DMS53 (cell line): ENCODE data around the gene AIG1.

Experiments
- DNase-seq: peaks from one replicate; lab custom pipeline; 2025; lab: John Stamatoyannopoulos, UW

The AIG1 gene

DNA sequence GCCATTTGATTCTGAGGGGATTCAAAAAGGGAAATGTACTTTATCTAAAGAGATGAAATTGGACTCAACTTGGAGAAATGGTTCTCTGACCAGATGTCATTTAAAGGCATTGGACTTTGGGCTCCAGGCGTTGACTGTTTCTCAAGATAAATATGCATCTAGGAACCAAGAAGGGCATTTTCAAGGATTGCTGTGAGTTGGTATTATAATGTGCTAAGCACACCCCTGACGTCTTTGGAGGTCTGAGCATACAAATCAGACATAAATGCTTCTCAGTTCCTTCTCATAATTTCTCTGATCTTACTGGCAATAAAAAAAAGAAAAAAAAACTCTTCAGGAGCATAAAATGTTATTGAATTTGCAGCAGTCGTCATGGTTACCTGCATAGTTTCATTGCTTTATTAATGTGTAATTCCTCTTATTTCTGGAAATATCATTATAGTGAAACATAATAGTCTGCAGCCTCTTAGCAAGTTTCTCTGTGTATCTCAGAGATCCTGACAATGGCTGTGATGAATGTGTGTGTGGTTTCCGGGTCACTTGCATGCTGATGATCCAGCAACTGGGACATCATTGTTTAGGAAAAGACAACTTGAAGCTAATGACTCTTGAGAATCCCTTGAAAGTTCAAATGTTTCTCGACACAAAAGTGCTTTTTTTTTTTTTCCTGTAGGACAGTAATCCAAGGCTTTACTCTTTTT, 136.0 kb downstream of the AIG1 start:
- DNase-seq, result peak; percentile 62

DNA sequence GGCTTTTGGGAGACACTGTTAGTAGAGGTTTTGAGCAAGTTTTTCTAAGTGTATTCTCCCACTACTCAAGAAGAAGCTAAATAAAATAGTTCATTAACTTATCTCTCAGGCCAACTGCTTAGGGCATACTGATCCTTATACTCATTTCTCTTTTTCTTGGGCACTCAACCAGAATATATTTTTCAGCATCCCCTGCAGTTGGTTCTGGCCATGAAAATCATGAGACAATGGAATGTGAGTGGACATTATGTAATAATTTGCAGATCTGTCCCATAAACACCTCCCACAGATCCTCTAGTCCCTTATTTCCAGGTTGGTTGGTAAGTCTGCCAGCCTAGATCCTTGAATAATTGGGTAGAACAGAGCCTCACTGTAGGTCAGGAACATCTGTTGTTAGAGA, 136.7 kb downstream of the AIG1 start:
- DNase-seq, result no peak

DNA sequence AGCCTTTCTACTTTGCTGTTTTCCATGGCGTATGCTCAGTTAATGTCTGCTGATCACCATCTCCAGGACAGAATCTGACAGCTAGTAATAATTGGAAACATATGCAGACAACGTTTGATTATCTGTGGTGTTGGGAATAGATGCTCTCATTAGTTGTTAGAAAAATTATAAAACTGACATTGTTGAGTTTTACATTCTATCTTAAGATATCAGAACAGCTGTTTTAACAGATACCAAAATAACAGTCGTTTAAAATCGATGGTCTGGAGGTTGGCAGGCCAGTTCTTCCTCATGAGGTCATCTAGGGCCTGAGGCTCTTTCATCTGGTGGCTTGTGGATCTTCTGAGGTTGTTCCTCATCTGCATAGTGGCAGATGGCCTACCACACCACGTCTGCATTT, 137.6 kb downstream of the AIG1 start:
- no peak for DNase-seq

DNA sequence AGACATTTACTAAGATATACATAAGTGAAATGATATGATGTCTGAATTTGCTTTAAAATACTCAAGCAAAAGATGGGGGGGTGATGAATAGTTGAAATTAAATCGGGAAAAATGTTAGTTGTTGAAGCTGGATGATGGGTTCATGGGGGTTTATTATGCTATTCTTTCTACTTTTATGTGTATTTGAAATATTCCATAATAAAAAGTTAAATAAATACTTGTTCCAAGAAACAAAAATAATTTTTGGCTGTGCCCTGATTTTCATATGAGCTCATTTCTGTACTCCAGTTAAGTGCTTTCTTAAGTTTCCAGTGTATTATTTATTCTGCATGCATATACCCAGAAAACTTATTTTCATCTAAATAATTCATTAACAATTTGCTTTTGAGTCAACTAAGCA, 138.6 kb downstream of the AIG1 start:
- no peak for DNase-seq

DNA sequence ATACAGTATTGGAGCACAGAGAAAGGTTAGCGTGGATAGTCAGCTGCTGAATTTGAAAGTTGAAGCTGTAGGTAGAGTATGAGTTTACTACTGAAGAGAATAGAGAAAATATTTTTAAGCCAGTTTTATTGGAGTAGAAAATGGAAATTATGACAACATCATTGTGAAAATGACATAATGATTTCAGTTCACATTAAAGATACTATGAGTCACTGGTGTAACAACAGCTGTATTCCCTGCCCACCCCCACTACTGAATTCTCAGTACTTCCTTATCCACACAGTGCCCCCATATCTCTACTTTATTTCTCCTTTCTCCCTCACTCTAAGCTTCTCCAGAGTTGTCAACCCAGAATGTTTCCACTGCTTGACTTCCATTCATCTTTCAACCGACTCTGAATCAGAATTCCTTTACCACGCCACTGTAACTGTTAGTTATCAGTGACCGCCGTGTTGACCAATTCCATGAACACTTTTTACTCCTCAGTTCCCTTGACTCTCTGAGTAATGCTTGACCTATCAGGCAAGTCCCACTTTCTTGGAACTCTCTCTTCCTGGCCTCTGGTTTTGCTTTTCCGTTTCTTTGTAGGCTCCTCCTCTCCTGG, 139.6 kb downstream of the AIG1 start:
- DNase-seq, result no peak

DNA sequence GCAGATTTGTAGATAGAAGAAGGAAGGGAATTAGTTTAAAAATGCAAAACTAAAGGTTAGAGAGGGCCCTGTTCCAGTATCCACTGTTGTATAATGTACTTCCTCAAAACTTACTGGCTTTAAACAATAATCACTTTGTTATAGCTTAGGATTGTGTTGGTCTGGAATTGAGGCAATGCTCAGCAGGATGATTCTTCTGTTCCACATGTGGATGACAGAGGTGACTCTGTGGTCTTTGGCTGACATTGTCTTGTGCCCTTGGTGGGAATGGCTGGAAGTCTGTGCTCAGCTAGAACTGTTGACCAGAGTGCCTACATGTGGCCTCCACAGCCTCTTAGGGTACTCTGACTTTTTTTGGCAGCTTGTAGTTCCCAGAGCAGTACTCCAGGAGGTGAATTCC, 143.4 kb downstream of the AIG1 start:
- DNase-seq, result no peak

DNA sequence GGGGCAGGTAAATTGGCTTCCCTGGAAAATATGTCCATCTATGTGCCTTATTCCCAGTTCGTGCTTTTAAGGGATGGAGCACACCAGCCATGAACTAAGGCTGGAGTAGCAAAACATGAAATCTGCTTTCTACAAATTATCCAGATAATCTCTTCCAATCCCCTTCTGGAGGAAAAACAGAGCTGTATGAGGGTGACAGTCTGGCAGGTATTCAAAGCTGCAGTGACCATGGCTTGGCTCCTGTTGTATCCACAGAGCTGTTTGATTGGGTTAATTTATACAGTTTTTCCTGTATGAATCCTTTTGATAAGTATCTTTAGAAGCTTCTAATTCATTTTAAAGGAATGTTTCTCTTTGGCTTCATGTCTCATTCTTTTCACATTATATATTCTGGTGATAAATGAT, 144.4 kb downstream of the AIG1 start:
- DNase-seq, result no peak

DNA sequence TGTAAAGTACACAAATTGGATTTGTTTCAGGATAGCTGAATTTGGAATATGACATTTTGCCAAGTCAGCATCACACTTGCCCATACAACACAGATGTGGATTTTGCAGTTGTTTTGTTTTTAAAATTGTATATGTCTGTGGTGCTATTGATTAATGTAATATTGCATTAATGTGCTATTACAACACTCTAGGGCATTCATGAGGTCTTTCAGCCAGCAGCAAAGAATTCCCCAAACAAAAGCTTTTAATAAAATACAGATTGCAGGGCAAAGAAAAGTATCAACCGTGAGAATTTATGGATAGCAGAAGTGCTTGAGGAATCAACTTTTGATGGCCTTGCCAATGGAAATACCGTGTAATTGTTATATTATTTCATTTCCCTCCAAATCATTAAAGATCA, 144.9 kb downstream of the AIG1 start:
- no peak for DNase-seq

DNA sequence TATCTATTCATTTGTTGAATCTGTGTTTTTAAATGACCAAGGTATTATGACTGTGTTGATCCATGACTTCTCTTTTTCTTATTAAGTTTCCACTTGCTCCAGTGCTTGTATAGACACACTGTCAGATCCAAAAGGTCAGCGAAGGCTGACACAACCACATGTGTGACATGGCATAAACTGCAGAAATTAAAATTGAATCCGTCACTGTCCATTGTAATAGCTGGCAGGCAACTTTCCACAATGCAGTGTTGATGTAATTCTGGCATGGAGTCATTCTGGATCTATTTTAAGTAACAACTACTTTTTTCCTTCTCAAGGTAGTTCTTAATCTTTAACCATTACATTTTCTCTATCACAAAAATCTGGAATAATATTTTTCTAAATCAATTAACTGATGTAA, 145.3 kb downstream of the AIG1 start:
- DNase-seq, result no peak

DNA sequence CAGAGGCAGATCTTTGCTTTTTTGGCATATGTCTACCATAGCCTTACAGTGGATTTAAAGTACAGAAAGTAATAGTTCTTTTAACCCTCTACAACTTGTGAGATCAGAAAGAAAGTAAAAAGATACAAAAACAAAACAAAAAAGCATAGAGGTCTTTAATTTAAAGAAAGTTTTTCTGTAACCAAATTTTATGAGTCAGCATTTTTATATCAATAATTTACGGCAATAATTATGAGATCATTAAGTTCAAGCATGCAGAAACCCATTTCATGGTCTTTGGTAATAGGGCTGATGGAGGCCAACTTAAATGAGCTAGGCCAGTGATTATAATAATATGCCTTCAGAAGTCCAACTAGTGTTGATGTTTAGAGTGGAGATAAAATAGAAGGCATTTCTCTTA, 145.9 kb downstream of the AIG1 start:
- no peak for DNase-seq

DNA sequence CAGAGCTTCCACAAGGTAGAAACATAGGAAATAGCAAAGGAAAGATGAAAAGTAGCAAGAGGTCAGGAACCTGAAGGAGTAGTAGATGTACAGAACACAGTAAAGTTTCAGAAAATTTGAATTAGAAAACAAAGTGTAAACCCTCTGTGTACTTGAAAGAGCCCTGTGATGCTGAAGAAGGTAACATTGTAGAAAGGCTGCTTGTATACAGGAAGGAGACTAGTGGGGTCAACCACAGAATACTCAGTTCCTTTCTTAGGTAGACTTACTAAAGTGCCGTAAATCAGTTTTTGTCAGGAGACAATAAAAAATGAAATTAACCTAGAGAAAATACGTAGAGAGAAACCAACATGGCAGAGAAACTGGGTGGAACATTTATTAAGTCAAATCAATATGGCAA, 149.7 kb downstream of the AIG1 start:
- DNase-seq, result no peak

DNA sequence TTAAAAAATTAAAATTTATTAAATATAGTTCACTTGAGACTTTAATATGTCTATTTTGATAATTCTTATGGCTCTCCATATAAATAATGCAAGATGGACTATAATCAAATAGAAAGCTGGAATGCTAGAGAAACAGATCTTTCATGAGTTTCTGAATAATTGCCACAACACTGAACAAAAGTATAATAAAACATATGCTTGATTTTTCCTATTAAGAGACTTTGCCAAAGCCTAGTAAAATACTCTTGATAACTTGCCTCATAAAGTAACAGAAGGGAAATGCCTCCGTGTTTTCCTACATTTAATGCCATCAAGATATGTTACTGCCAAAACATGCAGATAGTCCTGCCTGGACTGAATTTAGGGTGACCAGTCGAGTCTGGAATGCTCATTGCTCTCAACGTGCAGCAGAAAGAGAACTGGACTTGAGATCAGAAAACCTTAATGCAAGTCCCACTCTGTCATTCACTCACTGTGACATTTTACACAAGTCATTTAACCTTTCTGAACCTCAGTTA, 153.2 kb downstream of the AIG1 start:
- no peak for DNase-seq

DNA sequence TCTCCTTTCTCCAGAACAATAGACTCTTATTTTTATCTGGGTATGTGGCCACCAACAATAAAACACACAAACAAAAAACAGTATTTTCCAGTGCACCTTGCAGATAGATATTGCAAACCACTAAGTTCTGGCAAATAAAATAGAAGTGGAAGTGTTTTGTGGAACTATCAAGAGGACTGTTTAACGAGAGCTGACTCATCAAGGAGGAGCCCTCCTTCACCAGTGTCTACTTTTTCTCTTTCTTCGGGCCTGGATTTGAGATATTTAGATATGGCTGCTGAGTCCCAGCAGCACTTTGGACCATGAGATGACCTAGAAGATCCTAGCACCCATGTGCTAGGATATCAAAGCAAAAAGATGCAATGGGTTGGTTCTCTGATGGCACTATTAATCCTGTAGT, 154.7 kb downstream of the AIG1 start:
- no peak for DNase-seq

DNA sequence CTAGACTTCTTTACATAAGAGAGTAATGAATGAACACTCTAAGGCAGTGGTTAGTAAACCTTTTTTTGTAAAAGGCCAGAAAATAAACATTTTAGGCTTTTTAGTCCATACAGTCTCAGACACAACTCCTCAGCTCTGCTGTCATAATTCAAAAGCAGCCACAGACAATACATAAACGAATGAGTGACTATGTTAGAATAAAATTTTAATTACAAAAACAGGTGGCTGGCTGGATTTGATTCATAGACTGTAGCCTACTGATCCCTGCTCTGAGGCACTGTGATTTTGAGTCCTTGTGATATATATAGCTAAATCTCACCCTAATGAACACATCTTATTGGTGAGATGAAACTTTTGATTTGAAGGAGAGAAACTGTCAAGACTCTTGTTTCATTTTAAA, 155.1 kb downstream of the AIG1 start:
- DNase-seq, result no peak

DNA sequence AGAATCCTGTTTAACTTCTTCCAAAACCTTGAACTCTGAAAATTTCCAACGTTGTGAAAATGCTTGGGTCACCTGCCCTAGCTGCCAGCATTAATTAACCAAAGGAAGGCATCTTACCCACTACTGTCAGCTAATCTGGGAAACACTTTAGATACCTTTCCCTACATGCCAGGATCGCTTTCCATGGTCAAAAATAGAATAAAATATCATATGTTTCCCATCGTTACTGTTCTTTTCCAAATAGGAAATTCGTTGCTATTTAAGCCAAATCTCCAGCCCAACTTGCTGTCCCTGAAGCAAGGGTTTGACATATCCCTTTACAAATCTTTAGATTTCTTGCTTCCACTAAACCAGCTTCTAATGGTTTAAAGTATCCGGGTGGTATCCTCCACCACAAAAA, 157.5 kb downstream of the AIG1 start:
- DNase-seq, result no peak

DNA sequence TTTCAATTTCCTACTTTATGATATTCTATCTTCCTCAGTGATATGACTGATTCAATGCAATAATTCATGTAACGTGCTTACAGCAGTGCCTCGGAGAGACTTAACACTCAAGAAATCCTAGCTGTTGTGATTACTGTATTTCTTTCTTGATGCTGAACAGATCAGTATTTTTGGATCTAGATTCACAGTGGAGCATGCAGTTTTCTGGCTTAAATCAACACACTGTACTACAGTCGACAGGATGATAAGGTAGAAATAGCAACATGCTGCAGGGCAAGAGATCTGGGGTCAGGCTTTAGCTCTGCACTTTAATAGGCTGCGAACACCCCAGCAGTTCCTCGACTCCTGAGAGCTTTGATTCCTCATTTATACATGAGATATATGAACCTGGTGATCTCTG, 161.0 kb downstream of the AIG1 start:
- no peak for DNase-seq

DNA sequence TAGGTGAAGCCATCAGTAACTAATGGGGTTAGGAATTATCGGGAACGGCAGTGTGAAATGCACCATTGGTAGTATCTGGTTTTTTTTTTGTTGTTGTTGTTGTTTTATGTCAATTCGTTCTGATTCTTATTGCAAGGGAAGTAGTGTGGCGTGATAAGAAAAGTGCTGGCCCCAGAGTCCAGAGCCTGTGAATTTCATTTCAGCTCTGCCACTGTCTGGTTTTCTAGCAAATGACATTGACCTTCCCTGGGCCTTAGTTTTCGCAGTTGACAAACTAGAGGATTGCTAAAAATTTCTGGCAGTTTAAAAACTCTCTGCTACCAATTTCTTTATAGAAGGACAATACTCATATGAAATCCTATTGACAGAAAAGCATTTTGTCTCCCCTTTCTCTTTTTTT, 161.6 kb downstream of the AIG1 start:
- DNase-seq, result no peak

DNA sequence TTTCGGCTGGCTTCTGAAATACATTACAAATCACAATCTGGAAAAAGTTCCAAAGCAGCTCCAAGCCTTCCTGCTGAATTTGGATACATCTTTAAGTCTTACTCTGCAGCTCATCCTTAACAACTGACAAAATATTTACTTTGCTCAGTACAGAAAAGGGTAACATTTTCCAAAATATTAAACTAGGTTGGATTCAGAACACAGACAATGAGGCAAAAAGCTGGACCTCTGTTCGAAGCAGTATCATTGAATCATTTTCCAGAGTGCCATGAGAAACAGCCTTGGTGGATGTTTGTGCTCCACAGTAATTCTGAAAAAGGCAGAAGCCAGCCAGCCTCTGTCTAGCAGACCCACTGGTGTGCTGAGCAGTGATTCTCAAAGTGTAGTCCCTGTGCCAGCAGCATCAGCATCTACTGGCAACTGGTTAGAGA, 162.1 kb downstream of the AIG1 start:
- DNase-seq, result no peak

DNA sequence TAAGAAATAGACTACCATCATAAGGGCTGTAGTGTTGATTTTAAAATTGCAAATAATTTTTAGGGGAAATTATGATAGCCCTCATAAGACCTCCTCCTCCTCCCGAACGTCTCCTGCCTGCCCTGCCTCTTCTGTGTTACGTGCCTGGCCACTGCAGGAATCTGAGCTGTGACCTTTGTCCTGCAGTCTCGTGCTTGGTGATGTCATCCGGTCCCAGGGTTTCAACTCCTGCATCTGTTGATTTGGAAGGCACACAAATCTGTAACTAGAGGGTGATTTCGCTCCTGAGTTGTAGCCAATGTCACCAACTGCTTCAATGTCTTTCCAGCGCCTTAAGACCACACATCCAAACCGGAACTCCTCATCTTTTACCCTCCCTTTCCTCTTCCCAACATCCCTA, 163.2 kb downstream of the AIG1 start:
- peak; percentile 79 for DNase-seq

DNA sequence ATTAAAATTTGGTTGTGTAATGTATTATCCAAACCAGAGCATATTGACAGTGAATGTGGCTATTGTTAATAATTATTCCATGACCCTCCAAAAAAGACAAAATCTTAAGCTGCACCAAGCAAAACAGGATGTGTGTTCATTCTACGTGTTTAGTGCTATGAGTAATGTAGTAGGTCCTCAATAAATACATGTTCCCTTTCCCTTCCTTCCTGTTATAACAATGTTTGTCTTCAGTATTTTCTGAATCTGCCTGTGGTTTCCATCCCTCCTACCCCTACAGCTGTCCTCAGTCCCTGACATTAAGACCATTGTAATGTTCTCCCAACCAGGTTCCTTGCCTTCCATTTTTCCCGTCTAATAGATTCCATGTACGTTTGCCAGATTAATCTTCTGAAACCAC, 163.8 kb downstream of the AIG1 start:
- DNase-seq, result no peak

DNA sequence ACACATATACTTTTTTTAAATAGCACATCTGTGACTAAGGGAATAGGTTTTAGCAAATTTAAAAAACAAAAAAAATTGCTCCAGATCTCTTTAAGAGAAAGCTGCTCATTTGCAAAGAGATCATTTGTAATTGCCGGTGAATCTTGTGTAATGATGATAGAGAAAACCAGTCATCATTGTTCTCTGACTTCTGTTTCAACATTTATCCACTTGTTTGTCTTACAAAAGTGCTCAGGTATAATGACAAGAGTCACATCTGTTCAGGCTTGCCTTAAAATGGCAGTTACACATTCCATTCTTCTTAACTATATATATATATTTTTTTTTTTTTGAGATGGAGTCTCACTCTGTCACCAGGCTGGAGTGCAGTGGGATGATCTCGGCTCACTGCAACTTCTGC, 165.2 kb downstream of the AIG1 start:
- DNase-seq, result no peak

DNA sequence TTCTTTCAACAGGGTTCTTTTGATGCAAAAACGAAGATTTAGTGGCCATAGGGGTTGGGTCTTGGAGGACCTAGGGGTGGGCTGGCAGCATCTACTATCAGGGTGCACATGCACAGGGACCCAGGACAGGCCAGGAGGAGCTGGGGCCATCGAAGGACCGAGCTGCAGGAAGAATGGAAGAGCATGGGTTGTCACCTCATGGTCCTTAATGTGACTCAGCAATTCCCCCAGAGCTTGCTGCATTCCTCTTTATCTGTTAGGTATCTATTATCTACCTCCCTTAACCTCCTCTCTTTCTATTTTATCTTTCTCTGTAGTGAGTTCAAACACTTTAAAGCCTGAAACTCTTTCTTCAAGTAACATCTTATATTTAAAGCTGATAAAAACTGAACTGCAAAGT, 167.0 kb downstream of the AIG1 start:
- no peak for DNase-seq

DNA sequence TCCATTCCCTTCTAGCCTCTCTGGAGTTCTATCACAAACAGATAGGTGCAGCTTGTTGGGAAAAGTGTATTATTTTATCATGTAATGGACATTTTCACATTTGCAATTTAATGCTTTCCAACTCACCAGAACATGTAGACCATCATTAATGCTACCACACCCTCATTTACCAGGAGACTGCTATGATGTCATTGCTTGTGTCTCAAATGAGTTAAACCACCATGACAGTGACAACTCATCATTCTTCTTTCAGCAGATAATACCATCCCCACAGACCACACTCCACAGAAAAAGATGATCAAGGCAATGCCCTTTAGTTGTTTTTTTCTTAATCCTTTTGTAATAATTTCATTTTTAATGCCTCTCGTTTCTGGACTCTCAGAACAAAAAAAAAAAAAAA, 168.7 kb downstream of the AIG1 start:
- no peak for DNase-seq

DNA sequence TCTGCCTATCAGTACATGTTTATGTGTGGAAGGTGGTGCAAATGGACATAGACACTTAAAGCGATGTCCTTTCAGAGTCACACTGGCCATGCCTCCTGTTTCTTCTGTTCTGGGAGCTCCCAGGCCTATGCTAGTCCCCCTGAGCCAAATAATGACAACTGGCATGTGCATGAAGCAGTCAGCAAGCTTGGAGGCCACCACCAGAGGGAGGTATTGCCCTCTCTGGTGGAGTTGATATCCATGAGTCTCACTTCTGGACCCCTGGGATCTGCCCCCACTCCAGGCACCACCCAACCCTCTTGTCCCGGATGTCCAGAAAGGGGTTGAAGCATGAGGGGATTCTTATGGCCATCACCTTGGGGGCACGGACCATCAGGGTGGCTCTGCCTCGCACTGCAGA, 172.2 kb downstream of the AIG1 start:
- peak; percentile 48 for DNase-seq
